Measurements from ENCODE around the gene CLEC1B. TPM values are rescaled to one million over a fixed set of nuclear protein-coding genes. Genes with fewer than 3 reads are reported as not detected.

CLEC1B gene
- total and polyA plus RNA-seq, 10 of the 15 experiments (the other 5 are each of a cell fraction or from before 2014, with no cell fraction given), result not detected

- in situ Hi-C loops (cut with MboI), result no loop called here
- H3K79me2 ChIP-seq (ENCODE audit: control insufficient read depth, insufficient read depth, low read length), result no peaks in the 10 kb centered on the region
- H2AFZ ChIP-seq (ENCODE audit: control insufficient read depth, low read depth, low read length), result no peak overlapping the region
- H3K36me3 ChIP-seq (ENCODE audit: control insufficient read depth in 2 of 2, insufficient read depth in 2 of 2, low read length in 1 of 2), result no peaks in the 10 kb centered on the region
- peaks cover 19% of the 10 kb centered on the region for H3K4me1 ChIP-seq (ENCODE audit: control insufficient read depth, insufficient read depth, low read length)
- no peaks in the 10 kb centered on the region for H3K9me3 ChIP-seq (replicated peaks; ENCODE audit: control insufficient read depth, insufficient read depth, low read length)
- H3K27me3 ChIP-seq (replicated peaks in 1 of 2; ENCODE audit: control insufficient read depth in 2 of 2, insufficient read depth in 2 of 2, low read length in 1 of 2), result peaks cover 0 to 3% of the 10 kb centered on the region in 2 experiments; a peak in 2 of 4 replicates
- H3K4me2 ChIP-seq (ENCODE audit: control insufficient read depth, insufficient read depth), result no peak overlapping the region
- SMC1A ChIA-PET (ENCODE audit: uncharacterized antibody, unreplicated experiment), result interaction anchor here (0.9 to 1.3 kb wide), 3 partner anchors 17 to 77 kb away, joined by 3 to 6 read pairs (median 3); no protein-coding TSS in a partner anchor
- ATAC-seq, result no peak
- no TSS peak for BruUV-seq (replicated peaks)
- H4K20me1 ChIP-seq (ENCODE audit: control insufficient read depth, insufficient read depth), result no peaks in the 10 kb centered on the region
- no peak for FAIRE-seq
- CTCF ChIA-PET, result interaction anchor here (0.8 to 1.1 kb wide), 2 partner anchors 22 to 147 kb away, joined by 3 read pairs; no protein-coding TSS in a partner anchor
- no peak overlapping the region for H3K27ac ChIP-seq (ENCODE audit: control insufficient read depth, insufficient read depth)
- no peak for DNase-seq (ENCODE audit: low read depth, low spot score)
- intact Hi-C loops (cut with micrococcal nuclease; ENCODE audit: unreplicated experiment), result no loop called here
- RAD21 ChIA-PET (ENCODE audit: unreplicated experiment), result no interaction called here
- H3K4me3 ChIP-seq, result no peak overlapping the region
- WGBS (ENCODE audit: insufficient coverage, insufficient replicate concordance, low lambda C conversion rate, missing lambda C conversion rate), result 25% methylated on average over 2 of the region's 2 CpGs
- H3K9ac ChIP-seq (ENCODE audit: control insufficient read depth, insufficient read depth, low read length), result no peak overlapping the region
- no peak for TF ChIP-seq WRNIP1 (IDR thresholded peaks at IDR 0.05; ENCODE audit: borderline replicate concordance, low read depth, low read length)
- no peak for TF ChIP-seq MLLT1 (IDR thresholded peaks at IDR 0.05)
- TF ChIP-seq USF2 (IDR thresholded peaks at IDR 0.05; ENCODE audit: borderline replicate concordance, low read depth, low read length), result no peak
- no peak for TF ChIP-seq E4F1 (IDR thresholded peaks at IDR 0.05; ENCODE audit: borderline replicate concordance, partially characterized antibody)
- no peak for TF ChIP-seq IRF5 (IDR thresholded peaks at IDR 0.05; ENCODE audit: borderline replicate concordance)
- TF ChIP-seq PAX8 (IDR thresholded peaks at IDR 0.05), result no peak
- TF ChIP-seq NR2C2 (IDR thresholded peaks at IDR 0.05; ENCODE audit: borderline replicate concordance, control insufficient read depth, insufficient read length, low read depth), result no peak
- no peak for TF ChIP-seq SREBF2 (IDR thresholded peaks at IDR 0.05; ENCODE audit: low read length)
- TF ChIP-seq SUZ12 (IDR thresholded peaks at IDR 0.05; ENCODE audit: unreplicated experiment), result no peak
- no peak for TF ChIP-seq RUNX3 (IDR thresholded peaks at IDR 0.05; ENCODE audit: low read length)
- TF ChIP-seq NFIC (IDR thresholded peaks at IDR 0.05; ENCODE audit: low read depth, low read length), result no peak
- no peak for TF ChIP-seq PML (IDR thresholded peaks at IDR 0.05; ENCODE audit: low read length)
- POLR2A ChIA-PET, result no interaction called here
Observed at GRCh38 chr12:9944391-9944790, 54.5 kb downstream of the CLEC1B start.
